Spinal cord (tissue), 10 donors: ENCODE data around the gene DOCK9. TPM values are rescaled to one million over a fixed set of nuclear protein-coding genes. Genes with fewer than 3 reads are reported as not detected.

Source experiments
- DNase-seq, 6 donors: peaks; one replicate each; pipeline versions ENCODE4 v3.0.0 to v3.0.0-alpha.2; 2013 to 2015; ENCODE audit warnings: low spot score in 6 of 6, low read depth in 4 of 6
- H3K27ac ChIP-seq: one replicate; pipeline ENCODE4 v1.5.1; 2013; ENCODE audit warnings: low read depth, low read length, control low read depth
- H3K27me3 ChIP-seq: one replicate; pipeline ENCODE4 v1.6.1; 2013; ENCODE audit warnings: low read length; ENCODE audit not compliant: control insufficient read depth, insufficient read depth
- H3K36me3 ChIP-seq: one replicate; pipeline ENCODE4 v1.6.1; 2013; ENCODE audit warnings: low read length; ENCODE audit not compliant: control insufficient read depth, insufficient read depth
- H3K4me1 ChIP-seq: one replicate; pipeline ENCODE4 v1.6.1; 2013; ENCODE audit warnings: low read length; ENCODE audit not compliant: control insufficient read depth, insufficient read depth
- H3K4me3 ChIP-seq: one replicate; pipeline ENCODE4 v1.5.1; 2013; ENCODE audit warnings: low read depth, low read length, control low read depth
- H3K9me3 ChIP-seq: one replicate; pipeline ENCODE4 v1.6.1; 2013; ENCODE audit warnings: low read length; ENCODE audit not compliant: control insufficient read depth, insufficient read depth
- WGBS: methylation state at CpG from one replicate; pipeline ENCODE4 v1.1.5; 2013; ENCODE audit warnings: missing lambda C conversion rate; ENCODE audit not compliant: insufficient coverage; 5-methylcytosine and 5-hydroxymethylcytosine counted together
- polyA plus RNA-seq, 2 donors: library from polyadenylated mRNA; unstranded; fragments of 120-200 nt; gene quantifications; one replicate each; pipeline ENCODE4 v1.2.1, GENCODE V29; 2013; ENCODE audit not compliant: insufficient read length in 2 of 2
- total RNA-seq, 2 donors: library from RNA; depleted of rRNA in 1 of 2; stranded (reverse); fragments of 120-200 nt in 1 of 2; fragments of >200 nt in 1 of 2; gene quantifications; one replicate each; pipeline versions ENCODE4 v1.2.3 to v1.2.4, GENCODE V29; 2013 to 2014
- donor health status: healthy.

DOCK9 gene
- total and polyA plus RNA-seq, 4 donors, result 74.4 to 117 (median 97.3) TPM

DNA sequence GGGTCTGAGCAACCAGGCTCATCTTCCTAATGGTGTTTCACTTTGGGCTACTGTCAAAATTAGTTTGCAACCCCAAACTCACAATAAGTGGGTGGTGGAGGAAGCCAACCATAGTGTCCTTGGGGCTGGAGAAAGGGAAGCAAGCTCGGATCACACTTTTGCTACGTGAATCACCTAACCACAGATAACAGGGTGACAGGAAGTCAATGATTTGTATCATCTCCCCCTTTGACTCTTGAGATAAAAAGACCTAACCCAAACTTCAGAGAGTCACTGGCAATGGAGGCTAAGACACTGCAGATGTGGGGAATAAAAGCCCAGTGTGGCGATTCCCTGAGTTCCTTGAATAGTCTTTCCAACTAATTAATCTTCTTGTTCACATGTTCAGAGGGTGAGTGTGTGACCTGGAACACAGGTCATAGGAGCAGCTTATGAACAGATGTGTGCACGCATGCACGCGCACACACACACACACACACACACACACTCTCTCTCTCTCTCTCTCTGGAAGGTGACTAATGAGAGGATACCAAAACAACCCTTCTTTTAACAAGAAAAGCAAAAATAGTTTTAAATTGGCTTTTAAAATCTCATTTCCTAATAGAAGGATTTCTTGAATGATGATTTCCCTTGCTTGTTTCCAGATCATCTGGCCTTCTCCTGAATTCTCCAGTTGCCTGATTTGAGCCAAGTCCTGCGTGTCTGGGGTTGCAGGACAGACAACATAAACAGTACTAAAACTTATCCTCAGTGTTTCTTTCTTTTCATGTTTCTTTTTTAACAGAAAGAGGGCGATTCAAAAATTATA lies 21.2 kb upstream of the DOCK9 start:
- Histone ChIP-seq H3K27ac (no peak overlapping the region), H3K4me1 (no peaks in the 10 kb centered on the region), H3K27me3 (no peaks in the 10 kb centered on the region), H3K4me3 (no peak overlapping the region), H3K36me3 (no peaks in the 10 kb centered on the region), H3K9me3 (no peaks in the 10 kb centered on the region)
- no CpG with 5 or more reads among the region's 8 CpGs for WGBS
- DNase-seq, result no peak

DNA sequence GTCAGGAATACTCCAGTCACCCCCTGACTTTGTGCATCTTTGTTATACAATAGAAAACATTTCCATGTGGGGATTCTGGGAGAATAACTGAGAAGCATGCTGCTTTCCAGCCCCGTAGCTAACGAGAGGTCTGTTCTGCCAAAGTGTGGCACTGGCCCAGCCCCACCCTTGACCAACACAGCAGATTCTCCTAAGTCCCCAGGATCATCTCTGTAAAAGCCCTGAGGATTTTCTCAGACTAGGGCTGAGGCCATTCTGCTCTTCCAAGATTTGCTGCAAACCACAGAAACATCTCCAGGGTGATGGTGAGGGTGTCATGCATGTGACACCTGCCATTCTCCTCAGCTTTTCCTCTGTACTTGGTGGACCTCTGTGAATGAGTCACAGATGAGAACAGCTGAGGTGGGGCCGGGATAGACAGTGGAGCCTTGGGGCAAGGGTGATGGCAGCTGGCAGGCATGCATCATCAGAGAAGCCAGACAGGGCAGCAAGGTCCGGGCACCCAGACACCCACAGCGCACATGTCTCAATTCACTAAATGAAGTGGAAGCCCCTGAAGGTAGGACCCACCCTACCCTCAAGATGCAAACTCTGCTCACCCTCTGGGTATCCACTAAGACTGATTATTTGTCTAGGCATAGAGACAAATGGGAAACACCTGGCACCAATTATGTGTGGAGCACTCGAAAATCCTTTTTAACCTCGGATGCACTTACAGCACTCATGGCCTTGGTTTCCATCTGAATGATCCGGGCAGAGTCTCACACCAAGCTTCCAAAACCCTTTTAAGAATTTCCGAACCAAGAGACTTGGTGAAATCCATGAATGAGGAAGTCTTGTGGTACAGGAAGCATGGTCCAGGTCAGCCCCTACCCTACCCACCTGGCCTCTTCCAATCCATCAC lies 20.1 kb upstream of the DOCK9 start:
- H3K9me3 ChIP-seq, result no peaks in the 10 kb centered on the region
- no peaks in the 10 kb centered on the region for H3K4me1 ChIP-seq
- H3K36me3 ChIP-seq, result no peaks in the 10 kb centered on the region
- WGBS, result 92% methylated on average over 3 of the region's 9 CpGs
- no peak overlapping the region for H3K27ac ChIP-seq
- H3K4me3 ChIP-seq, result no peak overlapping the region
- DNase-seq, result no peak
- no peaks in the 10 kb centered on the region for H3K27me3 ChIP-seq

DNA sequence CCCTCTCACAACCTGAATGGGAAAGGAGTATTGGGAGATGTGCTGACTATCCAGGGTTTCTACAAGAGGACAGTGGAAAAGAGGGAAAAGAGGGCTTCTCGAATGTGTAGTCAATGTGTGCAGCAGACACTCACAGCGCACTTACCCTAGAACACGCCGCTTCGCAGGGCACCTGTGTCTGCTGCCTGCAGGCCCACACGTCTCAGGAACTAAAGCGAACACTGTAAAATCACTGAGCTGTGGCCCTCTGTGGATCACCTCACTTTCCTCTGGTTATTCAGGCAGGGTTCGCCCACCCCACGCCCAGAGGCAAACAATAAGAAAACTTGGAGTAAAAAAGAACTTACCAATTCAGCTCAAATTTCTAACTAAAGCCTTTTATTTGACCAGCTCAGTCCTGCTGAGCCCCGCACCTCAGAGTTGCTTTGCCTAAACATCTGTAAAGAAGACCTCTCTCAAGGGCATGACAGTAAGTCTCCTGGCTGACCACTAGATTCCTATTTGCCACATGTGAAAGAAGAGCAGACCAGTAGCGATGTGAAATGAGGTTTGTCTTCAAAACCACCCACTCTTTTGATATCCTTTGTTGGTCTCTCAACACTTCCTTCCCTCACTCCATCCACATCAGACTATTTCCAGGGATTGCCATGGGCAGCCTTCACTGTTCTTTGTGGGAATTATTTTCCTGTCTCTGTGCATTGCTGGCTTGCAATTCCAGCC lies 19.3 kb upstream of the DOCK9 start:
- Histone ChIP-seq H3K4me3 (no peak overlapping the region), H3K27ac (no peak overlapping the region), H3K36me3 (no peaks in the 10 kb centered on the region), H3K4me1 (no peaks in the 10 kb centered on the region), H3K9me3 (no peaks in the 10 kb centered on the region), H3K27me3 (no peaks in the 10 kb centered on the region)
- no peak for DNase-seq
- WGBS, result 85% methylated on average over 10 of the region's 11 CpGs

DNA sequence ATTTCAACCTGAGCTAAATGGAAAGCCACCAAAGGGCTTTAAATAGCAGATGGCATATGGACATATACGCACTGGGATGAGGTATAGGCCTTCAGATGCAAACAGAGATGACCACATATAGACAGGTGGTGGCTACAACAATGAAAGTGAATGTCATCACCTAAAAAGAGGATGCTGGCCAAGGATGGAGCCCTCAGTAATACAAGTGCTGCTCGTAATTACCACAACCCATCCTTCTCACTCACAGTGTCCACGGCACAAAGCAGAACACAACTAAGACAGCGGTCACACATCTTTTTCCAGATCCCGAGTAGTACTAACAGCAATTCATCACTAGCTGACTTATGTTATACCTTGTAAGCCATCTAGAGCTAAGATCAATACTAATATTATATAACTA lies 18.2 kb upstream of the DOCK9 start:
- Histone ChIP-seq H3K36me3 (no peaks in the 10 kb centered on the region), H3K4me1 (no peaks in the 10 kb centered on the region), H3K27me3 (no peaks in the 10 kb centered on the region), H3K9me3 (no peaks in the 10 kb centered on the region), H3K27ac (no peak overlapping the region), H3K4me3 (no peak overlapping the region)
- WGBS, result 95% methylated on average over 5 of the region's 5 CpGs
- no peak for DNase-seq

DNA sequence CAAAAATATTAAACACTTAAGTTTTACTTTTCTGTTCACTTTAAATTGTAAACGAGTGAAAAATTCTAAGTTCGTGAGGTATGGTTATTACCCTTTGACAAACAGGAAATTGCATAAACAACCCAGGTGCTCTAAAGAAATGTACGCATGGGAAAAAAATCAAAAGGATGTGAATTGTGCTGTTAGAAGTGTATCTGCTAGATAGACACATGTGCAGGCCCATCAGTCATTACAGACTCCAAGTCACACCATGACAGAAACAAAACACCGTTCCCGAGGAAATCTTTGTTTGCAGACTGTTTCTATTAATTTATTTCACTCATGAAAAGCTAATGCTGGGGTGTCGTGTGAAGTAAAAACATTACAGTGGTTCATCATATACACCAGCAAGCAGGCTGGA lies 17.0 kb upstream of the DOCK9 start:
- no CpG with 5 or more reads among the region's 6 CpGs for WGBS
- Histone ChIP-seq H3K27me3 (no peaks in the 10 kb centered on the region), H3K27ac (no peak overlapping the region), H3K9me3 (no peaks in the 10 kb centered on the region), H3K36me3 (no peaks in the 10 kb centered on the region), H3K4me3 (no peak overlapping the region), H3K4me1 (no peaks in the 10 kb centered on the region)
- DNase-seq, result no peak

DNA sequence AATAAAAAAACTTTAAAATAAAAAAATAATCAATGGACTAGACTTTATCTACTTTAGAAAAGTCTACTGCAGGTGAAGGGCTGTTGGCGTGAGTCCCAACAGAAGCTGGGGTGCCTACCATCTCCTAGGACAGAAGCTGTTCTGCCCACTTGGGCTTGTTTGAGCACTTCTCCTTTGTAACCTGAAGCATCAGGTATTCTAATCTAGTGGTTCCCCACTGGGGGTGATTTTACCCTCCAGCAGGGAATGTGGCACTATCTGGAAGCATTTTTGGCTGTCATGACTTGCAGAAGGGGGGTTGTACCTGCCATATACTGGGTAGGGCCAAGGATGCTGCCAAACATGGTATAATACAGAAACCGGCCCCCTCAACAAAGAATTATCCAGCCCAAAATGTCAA lies 16.2 kb upstream of the DOCK9 start:
- no peak overlapping the region for H3K4me3 ChIP-seq

DNA sequence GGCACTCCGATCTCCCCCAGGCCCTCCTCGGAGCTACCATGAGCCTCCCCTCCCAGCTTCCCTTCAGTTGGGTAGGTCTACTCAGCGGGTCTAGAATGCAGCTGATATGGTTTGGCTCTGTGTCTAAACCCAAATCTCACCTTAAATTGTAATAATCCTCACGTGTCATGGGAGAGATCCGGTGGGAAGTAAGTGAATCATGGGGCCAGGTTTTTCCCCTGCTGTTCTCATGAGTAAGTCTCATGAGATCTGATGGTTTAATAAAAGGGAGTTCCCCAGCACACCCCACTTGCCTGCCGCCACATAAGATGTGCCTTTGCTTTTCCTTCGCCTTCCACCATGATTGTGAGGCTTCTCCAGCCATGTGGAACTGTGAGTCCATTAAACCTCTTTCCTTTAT lies 14.5 kb upstream of the DOCK9 start:
- Histone ChIP-seq H3K4me1 (no peaks in the 10 kb centered on the region), H3K27me3 (no peaks in the 10 kb centered on the region), H3K36me3 (no peaks in the 10 kb centered on the region), H3K4me3 (no peak overlapping the region), H3K27ac (no peak overlapping the region), H3K9me3 (no peaks in the 10 kb centered on the region)
- no peak for DNase-seq
- WGBS, result no CpG with 5 or more reads among the region's 7 CpGs

More for the DNA sequence above, 16.2 kb upstream of the DOCK9 start:
- Histone ChIP-seq H3K9me3 (no peaks in the 10 kb centered on the region), H3K4me1 (no peaks in the 10 kb centered on the region), H3K36me3 (no peaks in the 10 kb centered on the region), H3K27me3 (no peaks in the 10 kb centered on the region), H3K27ac (no peak overlapping the region)
- 83% methylated on average over 1 of the region's 2 CpGs for WGBS
- no peak for DNase-seq

DNA sequence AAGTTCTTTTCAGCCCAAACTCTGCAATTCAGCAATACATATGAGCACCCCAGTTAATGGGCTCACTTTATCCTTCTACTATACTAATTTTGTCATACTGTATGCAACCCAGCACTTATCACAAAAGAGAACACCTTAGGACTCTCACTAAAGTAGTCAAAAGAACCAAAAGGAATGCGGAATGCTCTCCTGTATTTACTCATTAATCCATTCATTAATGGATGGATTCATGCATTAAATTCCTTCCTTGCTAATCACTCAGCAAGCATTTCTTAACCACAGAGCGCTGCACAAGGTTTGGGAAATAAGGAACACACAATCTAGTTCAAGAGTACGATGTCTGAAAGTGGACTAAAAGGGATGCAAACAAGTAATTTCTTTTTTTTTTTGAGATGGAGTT lies 12.8 kb upstream of the DOCK9 start:
- no peaks in the 10 kb centered on the region for H3K27me3 ChIP-seq
- no peaks in the 10 kb centered on the region for H3K4me1 ChIP-seq
- no peak for DNase-seq
- H3K9me3 ChIP-seq, result no peaks in the 10 kb centered on the region
- no peak overlapping the region for H3K27ac ChIP-seq
- H3K4me3 ChIP-seq, result no peak overlapping the region
- H3K36me3 ChIP-seq, result no peaks in the 10 kb centered on the region
- 100% methylated on average over 2 of the region's 3 CpGs for WGBS

DNA sequence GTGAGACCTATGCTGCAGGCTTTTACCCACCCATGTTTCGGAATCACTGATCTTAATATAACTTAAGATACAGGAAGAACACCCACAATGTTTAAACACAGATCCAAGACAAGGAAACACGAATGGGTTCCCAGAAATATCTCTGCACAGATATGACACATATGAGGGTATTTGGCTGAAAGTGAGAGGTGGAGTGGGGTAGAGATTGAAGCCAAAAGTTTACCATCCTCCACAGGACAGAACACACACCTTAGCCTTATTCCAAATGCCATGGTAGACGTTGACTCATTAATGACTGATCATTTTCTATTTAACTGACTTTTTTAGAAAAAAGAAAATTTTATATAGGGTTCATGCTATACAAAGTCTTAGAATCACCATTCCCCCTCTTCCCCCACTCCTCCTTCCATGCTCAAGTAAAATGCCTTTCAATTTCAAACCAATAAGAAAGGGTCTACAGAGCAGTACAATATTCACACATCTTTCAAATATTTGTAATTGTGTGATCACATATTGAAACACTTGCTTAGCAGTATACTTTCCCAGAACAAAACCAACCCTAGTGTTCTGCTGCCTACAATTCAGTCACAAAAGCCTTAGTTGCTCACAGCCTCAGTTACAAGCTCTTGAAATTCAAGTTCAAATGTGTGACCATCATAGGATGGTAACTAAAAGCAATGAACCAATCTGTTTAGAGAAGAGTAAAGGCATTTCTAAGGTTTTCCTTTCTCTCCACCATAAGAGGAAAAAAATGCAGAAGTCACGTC lies 11.8 kb upstream of the DOCK9 start:
- Histone ChIP-seq H3K4me3 (no peak overlapping the region), H3K27me3 (no peaks in the 10 kb centered on the region), H3K9me3 (no peaks in the 10 kb centered on the region), H3K4me1 (no peaks in the 10 kb centered on the region), H3K36me3 (no peaks in the 10 kb centered on the region), H3K27ac (no peak overlapping the region)
- DNase-seq, result no peak
- no CpG with 5 or more reads among the region's 4 CpGs for WGBS
